Parathyroid adenoma (tissue), 2 donors: ENCODE measurements around the gene INCA1.

ENCODE experiments used
- H2AFZ ChIP-seq: fragments of 300-600 bp; sonication (generic); one replicate; pipeline ENCODE4 v1.7.0; 2017; ENCODE audit warnings: antibody characterized with exemption, mild to moderate bottlenecking
- H3K27ac ChIP-seq: fragments of 300-600 bp; sonication (generic); one replicate; pipeline ENCODE4 v1.7.0; 2017
- H3K27me3 ChIP-seq: fragments of 300-600 bp; sonication (generic); one replicate; pipeline ENCODE4 v1.7.0; 2017; ENCODE audit warnings: low read length; ENCODE audit not compliant: control insufficient read depth, insufficient read depth
- H3K36me3 ChIP-seq: fragments of 300-600 bp; sonication (generic); one replicate; pipeline ENCODE4 v1.7.0; 2017; ENCODE audit warnings: low read length; ENCODE audit not compliant: control insufficient read depth, insufficient read depth
- H3K4me1 ChIP-seq: fragments of 300-600 bp; sonication (generic); one replicate; pipeline ENCODE4 v1.7.0; 2017; ENCODE audit warnings: control low read depth
- H3K4me2 ChIP-seq: fragments of 300-600 bp; sonication (generic); one replicate; pipeline ENCODE4 v1.7.0; 2017; ENCODE audit warnings: low read length
- H3K4me3 ChIP-seq: fragments of 300-600 bp; sonication (generic); one replicate; pipeline ENCODE4 v1.7.0; 2017; ENCODE audit warnings: low read depth, low read length
- H3K79me2 ChIP-seq: fragments of 300-600 bp; sonication (generic); one replicate; pipeline ENCODE4 v1.7.0; 2017; ENCODE audit warnings: control low read depth
- H3K9ac ChIP-seq: fragments of 300-600 bp; sonication (generic); one replicate; pipeline ENCODE4 v1.7.0; 2017; ENCODE audit warnings: mild to moderate bottlenecking
- H3K9me3 ChIP-seq: fragments of 300-600 bp; sonication (generic); one replicate; pipeline ENCODE4 v1.7.0; 2017; ENCODE audit warnings: low read length; ENCODE audit not compliant: control insufficient read depth
- TF ChIP-seq, protein P1 (sequence below): fragments of 300-600 bp; sonication (generic); IDR thresholded peaks from one replicate; pipeline ENCODE4 v1.7.0; 2017; ENCODE audit warnings: antibody characterized with exemption, mild to moderate bottlenecking
- donor health status: primary hyperparathyroidism.

INCA1 gene

DNA sequence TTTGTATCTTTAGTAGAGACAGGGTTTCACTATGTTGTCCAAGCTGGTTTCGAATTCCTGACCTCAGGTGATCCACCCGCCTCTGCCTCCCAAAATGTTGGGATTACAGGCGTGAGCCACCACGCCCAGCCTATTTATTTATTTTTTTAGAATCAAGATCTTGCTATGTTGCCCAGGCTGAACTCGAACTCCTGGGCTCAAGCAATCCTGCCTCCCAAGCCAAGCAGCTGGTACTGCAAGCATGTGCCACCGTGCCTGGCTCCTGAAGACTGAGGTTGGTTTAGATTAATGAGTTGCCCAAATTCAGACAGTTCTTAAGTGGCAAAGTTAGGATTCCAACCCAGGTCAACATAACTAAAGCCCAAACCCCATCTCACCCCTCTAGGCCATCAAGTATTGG, 30.0 kb upstream of the INCA1 start:
- Histone ChIP-seq H3K36me3 (no peaks in the 10 kb centered on the region), H3K4me2 (no peak overlapping the region), H3K79me2 (no peaks in the 10 kb centered on the region), H3K9ac (no peak overlapping the region), H3K27me3 (no peaks in the 10 kb centered on the region), H3K4me3 (no peak overlapping the region), H3K9me3 (no peaks in the 10 kb centered on the region), H3K4me1 (no peaks in the 10 kb centered on the region), H3K27ac (no peak overlapping the region), H2AFZ (no peak overlapping the region)
- TF ChIP-seq, protein P1, sequence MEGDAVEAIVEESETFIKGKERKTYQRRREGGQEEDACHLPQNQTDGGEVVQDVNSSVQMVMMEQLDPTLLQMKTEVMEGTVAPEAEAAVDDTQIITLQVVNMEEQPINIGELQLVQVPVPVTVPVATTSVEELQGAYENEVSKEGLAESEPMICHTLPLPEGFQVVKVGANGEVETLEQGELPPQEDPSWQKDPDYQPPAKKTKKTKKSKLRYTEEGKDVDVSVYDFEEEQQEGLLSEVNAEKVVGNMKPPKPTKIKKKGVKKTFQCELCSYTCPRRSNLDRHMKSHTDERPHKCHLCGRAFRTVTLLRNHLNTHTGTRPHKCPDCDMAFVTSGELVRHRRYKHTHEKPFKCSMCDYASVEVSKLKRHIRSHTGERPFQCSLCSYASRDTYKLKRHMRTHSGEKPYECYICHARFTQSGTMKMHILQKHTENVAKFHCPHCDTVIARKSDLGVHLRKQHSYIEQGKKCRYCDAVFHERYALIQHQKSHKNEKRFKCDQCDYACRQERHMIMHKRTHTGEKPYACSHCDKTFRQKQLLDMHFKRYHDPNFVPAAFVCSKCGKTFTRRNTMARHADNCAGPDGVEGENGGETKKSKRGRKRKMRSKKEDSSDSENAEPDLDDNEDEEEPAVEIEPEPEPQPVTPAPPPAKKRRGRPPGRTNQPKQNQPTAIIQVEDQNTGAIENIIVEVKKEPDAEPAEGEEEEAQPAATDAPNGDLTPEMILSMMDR, result no peak

- no peaks in the 10 kb centered on the region for H3K36me3 ChIP-seq
- H2AFZ ChIP-seq, result no peak overlapping the region
- no peak overlapping the region for H3K27ac ChIP-seq
- H3K9ac ChIP-seq, result no peak overlapping the region
- H3K9me3 ChIP-seq, result no peaks in the 10 kb centered on the region
- H3K4me1 ChIP-seq, result no peaks in the 10 kb centered on the region
- TF ChIP-seq, protein P1, result no peak
- H3K27me3 ChIP-seq, result no peaks in the 10 kb centered on the region
- no peak overlapping the region for H3K4me3 ChIP-seq
- H3K4me2 ChIP-seq, result no peak overlapping the region
- no peaks in the 10 kb centered on the region for H3K79me2 ChIP-seq
Observed at GRCh38 chr17:5024604-5025003, 27.3 kb upstream of the INCA1 start.

DNA sequence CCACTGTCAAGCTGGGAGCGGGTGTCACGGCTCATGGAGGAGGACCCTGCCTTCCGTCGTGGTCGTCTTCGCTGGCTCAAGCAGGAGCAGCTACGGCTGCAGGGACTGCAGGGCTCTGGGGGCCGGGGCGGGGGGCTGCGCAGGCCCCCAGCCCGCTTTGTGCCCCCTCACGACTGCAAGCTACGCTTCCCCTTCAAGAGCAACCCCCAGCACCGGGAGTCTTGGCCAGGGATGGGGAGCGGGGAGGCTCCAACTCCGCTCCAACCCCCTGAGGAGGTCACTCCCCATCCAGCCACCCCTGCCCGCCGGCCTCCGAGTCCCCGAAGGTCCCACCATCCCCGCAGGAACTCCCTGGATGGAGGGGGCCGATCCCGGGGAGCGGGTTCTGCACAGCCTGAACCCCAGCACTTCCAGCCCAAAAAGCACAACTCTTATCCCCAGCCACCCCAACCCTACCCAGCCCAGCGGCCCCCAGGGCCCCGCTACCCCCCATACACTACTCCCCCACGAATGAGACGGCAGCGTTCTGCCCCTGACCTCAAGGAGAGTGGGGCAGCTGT, 26.3 kb upstream of the INCA1 start:
- no peak overlapping the region for H3K27ac ChIP-seq
- H3K4me1 ChIP-seq, result no peaks in the 10 kb centered on the region
- no peak overlapping the region for H3K9ac ChIP-seq
- H2AFZ ChIP-seq, result no peak overlapping the region
- H3K27me3 ChIP-seq, result no peaks in the 10 kb centered on the region
- H3K36me3 ChIP-seq, result no peaks in the 10 kb centered on the region
- H3K4me2 ChIP-seq, result no peak overlapping the region
- no peaks in the 10 kb centered on the region for H3K9me3 ChIP-seq
- H3K4me3 ChIP-seq, result no peak overlapping the region
- TF ChIP-seq, protein P1, result no peak
- H3K79me2 ChIP-seq, result no peaks in the 10 kb centered on the region

- no peaks in the 10 kb centered on the region for H3K79me2 ChIP-seq
- no peak overlapping the region for H3K4me3 ChIP-seq
- no peak overlapping the region for H3K27ac ChIP-seq
- H3K27me3 ChIP-seq, result no peaks in the 10 kb centered on the region
- no peaks in the 10 kb centered on the region for H3K4me1 ChIP-seq
- H3K4me2 ChIP-seq, result no peak overlapping the region
- H2AFZ ChIP-seq, result no peak overlapping the region
- TF ChIP-seq, protein P1, result no peak
- no peaks in the 10 kb centered on the region for H3K9me3 ChIP-seq
- no peak overlapping the region for H3K9ac ChIP-seq
- H3K36me3 ChIP-seq, result no peaks in the 10 kb centered on the region
Observed at GRCh38 chr17:5022171-5022711, 24.9 kb upstream of the INCA1 start.

DNA sequence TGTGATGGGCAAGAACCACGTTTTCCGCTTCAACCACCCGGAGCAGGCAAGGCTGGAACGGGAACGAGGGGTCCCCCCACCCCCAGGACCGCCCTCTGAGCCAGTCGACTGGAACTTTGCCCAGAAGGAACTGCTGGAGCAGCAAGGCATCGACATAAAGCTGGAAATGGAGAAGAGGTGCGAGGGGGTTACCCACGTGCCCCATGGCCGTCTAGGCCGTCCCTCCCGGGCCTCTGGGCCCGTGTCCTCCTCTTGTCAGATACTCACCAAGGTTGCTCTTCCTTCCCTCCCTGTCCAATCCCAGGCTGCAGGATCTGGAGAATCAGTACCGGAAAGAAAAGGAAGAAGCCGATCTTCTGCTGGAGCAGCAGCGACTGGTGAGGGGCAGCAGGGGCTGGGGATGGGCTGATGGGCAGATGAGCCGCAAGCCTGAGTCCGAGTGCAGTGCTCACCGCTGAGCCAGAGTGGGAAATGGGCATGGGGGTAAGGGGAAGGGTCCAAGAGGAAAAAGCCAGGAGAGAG, 23.2 kb upstream of the INCA1 start:
- Histone ChIP-seq H3K4me1 (no peaks in the 10 kb centered on the region), H3K9me3 (no peaks in the 10 kb centered on the region), H3K27me3 (no peaks in the 10 kb centered on the region), H2AFZ (no peak overlapping the region), H3K36me3 (no peaks in the 10 kb centered on the region), H3K4me2 (no peak overlapping the region), H3K27ac (no peak overlapping the region), H3K79me2 (no peaks in the 10 kb centered on the region), H3K4me3 (no peak overlapping the region), H3K9ac (no peak overlapping the region)
- TF ChIP-seq, protein P1, result no peak
